GM12878 (cell line): ENCODE data around the gene ATF2. TPM values are rescaled to one million over a fixed set of nuclear protein-coding genes. Genes with fewer than 3 reads are reported as not detected.
A peak's percentile ranks its signal among the peaks of the same experiment; 100 is the strongest.

ENCODE experiments used
- ATAC-seq: fragments of 200-7000 bp; cut with Tn5 transposase; 3 replicates; pipeline ENCODE4 v1.9.1; 2020; ENCODE audit warnings: mild to moderate bottlenecking, moderate library complexity
- BruUV-seq: library from RNA; stranded (reverse); fragments of 400-500 nt; replicated peaks from 2 replicates; lab custom pipeline; 2021; lab: Mats Ljungman, UMichigan
- CTCF ChIA-PET: fragments of 300-600 bp; sonication (Branson Sonifier 250); formaldehyde crosslinking; extraction: SDS; loops from one replicate; lab custom pipeline; 2021; ENCODE audit warnings: inconsistent platforms; lab: Yijun Ruan, JAX
- POLR2A ChIA-PET: fragments of 350-600 bp; formaldehyde crosslinking; extraction: SDS; loops from one replicate; lab custom pipeline; 2021; ENCODE audit warnings: inconsistent platforms; lab: Charles Lee
- RAD21 ChIA-PET: fragments of 300-600 bp; sonication (Branson Sonifier 250); formaldehyde crosslinking; loops from one replicate; lab custom pipeline; 2023; ENCODE audit warnings: antibody characterized with exemption; ENCODE audit not compliant: unreplicated experiment; lab: Charles Lee
- SMC1A ChIA-PET: fragments of 300-600 bp; sonication (Branson Sonifier 250); formaldehyde crosslinking; loops from one replicate; lab custom pipeline; 2023; ENCODE audit not compliant: unreplicated experiment, uncharacterized antibody; lab: Charles Lee
- DNase-seq: peaks from one replicate; pipeline ENCODE4 v3.0.0-alpha.2; 2011; ENCODE audit warnings: low read depth, low spot score
- FAIRE-seq: peaks from 3 replicates; lab custom pipeline; 2011; peaks lifted over from hg19 to GRCh38; lab: Jason Lieb, UNC
- H2AFZ ChIP-seq: 2 replicates; pipeline ENCODE4 v1.6.0; 2011; ENCODE audit warnings: low read depth, low read length, control low read depth; ENCODE audit not compliant: control insufficient read depth
- H3K27ac ChIP-seq: 2 replicates; pipeline ENCODE4 v1.5.1; 2011; ENCODE audit warnings: control low read depth; ENCODE audit not compliant: control insufficient read depth, insufficient read depth
- H3K27me3 ChIP-seq, 2 experiments: replicated peaks in 1 of 2; 2 replicates each; pipeline versions ENCODE4 v1.6.0 to v1.6.1; 2011; ENCODE audit warnings: low read length in 1 of 2; ENCODE audit not compliant: control insufficient read depth in 2 of 2, insufficient read depth in 2 of 2
- H3K36me3 ChIP-seq, 2 experiments: 2 replicates each; pipeline ENCODE4 v1.5.1; 2011; ENCODE audit warnings: low read length in 1 of 2; ENCODE audit not compliant: control insufficient read depth in 2 of 2, insufficient read depth in 2 of 2
- H3K4me1 ChIP-seq: 2 replicates; pipeline ENCODE4 v1.6.1; 2011; ENCODE audit warnings: mild to moderate bottlenecking, low read length, moderate library complexity, mixed read lengths; ENCODE audit not compliant: control insufficient read depth, insufficient read depth
- H3K4me2 ChIP-seq: 2 replicates; pipeline ENCODE4 v1.6.0; 2011; ENCODE audit warnings: control low read depth; ENCODE audit not compliant: control insufficient read depth, insufficient read depth
- H3K4me3 ChIP-seq: fragments of 200-600 bp; sonication (generic); 2 replicates; pipeline ENCODE4 v1.5.1; 2016
- H3K79me2 ChIP-seq: 2 replicates; pipeline ENCODE4 v1.6.0; 2011; ENCODE audit warnings: low read length; ENCODE audit not compliant: control insufficient read depth, insufficient read depth
- H3K9ac ChIP-seq: 2 replicates; pipeline ENCODE4 v1.8.0; 2011; ENCODE audit warnings: low read length, control low read depth, mixed read lengths; ENCODE audit not compliant: control insufficient read depth, insufficient read depth
- H3K9me3 ChIP-seq: replicated peaks from 3 replicates; pipeline ENCODE4 v1.5.1; 2011; ENCODE audit warnings: mild to moderate bottlenecking, low read length; ENCODE audit not compliant: control insufficient read depth, insufficient read depth
- H4K20me1 ChIP-seq: 2 replicates; pipeline ENCODE4 v1.6.0; 2011; ENCODE audit not compliant: control insufficient read depth, insufficient read depth
- CREM ChIP-seq: IDR thresholded peaks from 2 replicates; pipeline ENCODE4 v1.6.1; 2014; ENCODE audit warnings: antibody characterized with exemption, low read depth
- HCFC1 ChIP-seq: fragments of 150-350 bp; IDR thresholded peaks from 2 replicates; pipeline ENCODE4 v1.6.1; 2014; ENCODE audit warnings: low read length
- HDAC6 ChIP-seq: fragments of 200-600 bp; sonication (generic); IDR thresholded peaks from one replicate; pipeline ENCODE4 v1.8.0; 2017; ENCODE audit warnings: antibody characterized with exemption; ENCODE audit not compliant: unreplicated experiment
- MEF2A ChIP-seq: IDR thresholded peaks from 2 replicates; pipeline ENCODE4 v1.6.1; 2011; ENCODE audit warnings: low read depth, mild to moderate bottlenecking, low read length, moderate library complexity; ENCODE audit not compliant: insufficient read depth
- NFIC ChIP-seq: IDR thresholded peaks from 2 replicates; pipeline ENCODE4 v1.6.1; 2012; ENCODE audit warnings: low read depth, mild to moderate bottlenecking, inconsistent platforms, low read length, moderate library complexity
- NFXL1 ChIP-seq: fragments of 450-650 bp; IDR thresholded peaks from 2 replicates; pipeline ENCODE4 v1.6.1; 2017; ENCODE audit warnings: antibody characterized with exemption, mild to moderate bottlenecking, borderline replicate concordance
- STAT3 ChIP-seq: IDR thresholded peaks from 2 replicates; pipeline ENCODE4 v1.6.1; 2011; ENCODE audit warnings: low read depth, low read length, improper control_type of control experiment
- USF2 ChIP-seq: IDR thresholded peaks from 2 replicates; pipeline ENCODE4 v1.6.1; 2011; ENCODE audit warnings: low read depth, low read length, improper control_type of control experiment, borderline replicate concordance
- ZNF687 ChIP-seq: fragments of 450-650 bp; IDR thresholded peaks from 2 replicates; pipeline ENCODE4 v1.6.1; 2017; ENCODE audit warnings: mild to moderate bottlenecking, moderate library complexity
- WGBS: methylation state at CpG from one replicate; pipeline ENCODE4 v1.1.6; 2016; ENCODE audit warnings: low lambda C conversion rate; ENCODE audit not compliant: insufficient replicate concordance, insufficient coverage; ENCODE audit errors: missing lambda C conversion rate; 5-methylcytosine and 5-hydroxymethylcytosine counted together
- in situ Hi-C: fragments of 300-500 bp; cut with MboI; formaldehyde crosslinking; loops from 9 replicates; pipeline ENCODE4 v1.14.3; 2018; ENCODE audit warnings: mixed read lengths
- intact Hi-C: fragments of 100-400 bp; cut with micrococcal nuclease; formaldehyde crosslinking; loops from one replicate; pipeline ENCODE4 v1.14.2; 2022; ENCODE audit not compliant: unreplicated experiment
- polyA plus RNA-seq, 11 experiments: library from polyadenylated mRNA; depleted of rRNA in 4 of 11; unstranded in 6 of 11; stranded (reverse) in 5 of 11; fragments of >200 nt; fragmentation: Nextera tagmentation in 4 of 11; fragmentation: Illumina TruSeq in 1 of 11; extraction: Ambion mirVana in 4 of 11; extraction: Trizol in 1 of 11; gene quantifications; 1 replicate in 1 of 11; 2 replicates in 10 of 11; pipeline versions ENCODE4 v1.2.1 to v1.2.3, GENCODE V29; 2011 to 2016; ENCODE audit warnings: inconsistent platforms in 2 of 11, missing spikeins in 2 of 11, low read depth in 1 of 11
- total RNA-seq, 4 experiments: library from RNA; depleted of rRNA in 3 of 4; stranded (reverse); fragments of >200 nt in 3 of 4; fragmentation: Illumina TruSeq in 1 of 4; extraction: Trizol in 1 of 4; gene quantifications; 2 replicates each; pipeline versions ENCODE4 v1.2.1 to v1.2.3, GENCODE V29; 2013 to 2021

Gene ATF2
- total and polyA plus RNA-seq, 10 of the 15 experiments (the other 5 are each of a cell fraction or from before 2014, with no cell fraction given): 10.3 to 78.0 (median 36.0) TPM

DNA sequence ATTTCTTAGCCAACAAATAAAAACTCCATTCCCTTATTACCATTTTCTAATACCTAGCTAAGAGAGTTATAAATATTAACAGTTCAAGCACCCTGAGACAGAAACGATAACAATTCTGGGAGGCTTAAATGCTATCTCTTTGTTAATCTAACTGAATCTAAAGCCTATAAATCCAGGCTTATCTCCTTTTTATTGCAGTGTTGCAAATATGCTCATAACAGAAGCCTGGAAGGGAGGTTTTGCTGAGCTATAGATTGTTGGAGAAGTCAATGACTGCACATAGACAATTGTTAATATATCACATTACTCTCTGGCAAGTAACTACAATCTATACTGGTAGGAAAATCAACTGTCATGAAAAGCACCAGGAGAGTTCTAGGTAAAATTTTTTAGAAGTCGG lies 30.2 kb downstream of the ATF2 start:
- Histone ChIP-seq H3K27ac (no peak overlapping the region), H4K20me1 (no peaks in the 10 kb centered on the region), H3K27me3 (no peaks in the 10 kb centered on the region), H3K9ac (no peak overlapping the region), H3K4me1 (peaks cover 17% of the 10 kb centered on the region), H3K4me2 (no peak overlapping the region)
- 95% methylated on average over 2 of the region's 2 CpGs for WGBS
- intact Hi-C loops (no loop called here), in situ Hi-C loops (no loop called here)
- ATAC-seq (no peak), DNase-seq (no peak)
- RAD21 ChIA-PET: interaction anchor here (1.0 to 2.1 kb wide), 3 partner anchors 29 to 42 kb away, joined by 3 to 7 read pairs (median 5); no protein-coding TSS in a partner anchor
- TF ChIP-seq STAT3 (no peak), HCFC1 (no peak), CREM (no peak)
- TF ChIP-seq, all 136 proteins: peak for 0
- ChIA-PET POLR2A (interaction anchor here (1.5 kb wide), 1 partner anchor 23 kb away, joined by 3 read pairs; no protein-coding TSS in a partner anchor), CTCF (interaction anchor here (0.8 to 4.1 kb wide), 6 partner anchors 13 to 552 kb away, joined by 3 to 20 read pairs (median 4); no protein-coding TSS in a partner anchor), SMC1A (interaction anchor here (0.9 to 4.0 kb wide), 13 partner anchors 10 to 45 kb away, joined by 3 to 33 read pairs (median 5); no protein-coding TSS in a partner anchor)
- peaks cover 43% of the 10 kb centered on the region for H3K79me2 ChIP-seq
- H3K4me3 ChIP-seq: no peak overlapping the region
- no TSS peak for BruUV-seq
- H3K9me3 ChIP-seq: no peaks in the 10 kb centered on the region
- H3K36me3 ChIP-seq: peaks cover 0 to 5% of the 10 kb centered on the region in 2 experiments; a peak in 2 of 4 replicates
- H2AFZ ChIP-seq: no peak overlapping the region
- no peak for FAIRE-seq

DNA sequence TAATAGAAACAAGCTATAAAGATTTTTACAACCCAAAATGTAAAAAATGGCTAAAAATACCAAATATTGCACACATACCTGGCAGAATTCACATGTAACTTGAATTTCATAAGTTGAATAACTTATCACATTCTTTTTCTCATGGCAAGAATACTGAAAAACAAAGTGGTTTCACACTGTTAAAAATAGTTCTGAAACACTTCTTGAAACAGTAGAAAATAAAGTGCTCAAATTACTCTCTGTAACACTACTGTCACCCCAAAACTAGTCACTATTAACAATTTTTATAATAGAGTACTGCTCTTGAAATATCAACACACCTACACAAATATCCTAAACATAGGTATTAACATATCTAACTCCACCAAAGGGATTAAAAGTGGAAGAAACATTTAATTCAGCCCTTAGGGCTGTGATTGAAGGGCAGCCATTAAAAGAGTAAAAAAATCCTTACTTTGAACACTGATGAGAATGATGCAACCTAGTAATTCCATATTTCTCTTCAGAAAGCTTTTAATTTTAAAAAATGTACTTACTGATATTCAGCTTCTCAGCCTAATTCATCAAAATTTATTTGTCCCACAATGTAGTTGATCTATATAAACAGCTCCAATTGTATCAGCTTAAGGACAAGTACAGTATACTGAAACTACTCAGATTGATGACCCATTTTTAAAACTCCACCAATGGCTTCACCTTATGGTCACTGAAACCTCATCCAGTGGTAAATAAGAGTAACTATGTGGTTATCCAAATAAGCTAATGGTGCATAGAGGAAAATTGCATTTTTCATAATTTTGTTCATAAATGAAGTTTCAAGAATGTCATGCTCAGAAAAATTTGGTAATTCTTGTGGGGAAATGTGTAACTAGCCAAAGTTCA lies 31.4 kb downstream of the ATF2 start:
- Histone ChIP-seq H4K20me1 (no peaks in the 10 kb centered on the region), H3K9ac (no peak overlapping the region), H2AFZ (no peak overlapping the region), H3K9me3 (no peaks in the 10 kb centered on the region), H3K27me3 (no peaks in the 10 kb centered on the region), H3K27ac (peak overlapping the region; percentile 49; the same call in 1 of the 2 replicates), H3K36me3 (peaks cover 0 to 7% of the 10 kb centered on the region in 2 experiments; a peak in 2 of 4 replicates), H3K4me1 (peaks cover 17% of the 10 kb centered on the region), H3K79me2 (peaks cover 37% of the 10 kb centered on the region), H3K4me2 (peak overlapping the region; percentile 73), H3K4me3 (peak overlapping the region; percentile 25)
- intact Hi-C loops: no loop called here
- peak; percentile 89 for ATAC-seq
- POLR2A ChIA-PET: interaction anchor here (0.6 to 1.0 kb wide), 2 partner anchors 12 to 753 kb away, joined by 3 to 7 read pairs; no protein-coding TSS in a partner anchor
- peak; percentile 86 for FAIRE-seq
- no TSS peak for BruUV-seq
- no peak for DNase-seq
- SMC1A ChIA-PET: interaction anchor here (0.7 to 4.0 kb wide), 12 partner anchors 8 to 43 kb away, joined by 3 to 33 read pairs (median 4); partner anchors contain the start of gene ATF2
- CTCF ChIA-PET: interaction anchor here (0.6 to 4.1 kb wide), 9 partner anchors 9 to 449 kb away, joined by 3 to 20 read pairs (median 5); no protein-coding TSS in a partner anchor
- RAD21 ChIA-PET: interaction anchor here (0.7 to 2.1 kb wide), 5 partner anchors 30 to 1319 kb away, joined by 3 to 7 read pairs (median 4); no protein-coding TSS in a partner anchor
- in situ Hi-C loops: no loop called here
- TF ChIP-seq MEF2A (peak; percentile 60; the same call in 1 of the 2 replicates), HDAC6 (no peak), NFIC (no peak; the same call in 1 of the 2 replicates), ZNF687 (no peak), NFXL1 (no peak), USF2 (no peak)
